Ovary (tissue), 3 donors: ENCODE data around the gene ABCA10.

Experiments
- CTCF ChIP-seq, 3 donors: fragments of 450-650 bp in 2 of 3; fragments of 200-600 bp in 1 of 3; IDR thresholded peaks; one replicate each; pipeline versions ENCODE4 v1.5.1 to v1.8.0; 2016 to 2022; ENCODE audit warnings: antibody characterized with exemption in 3 of 3, mild to moderate bottlenecking in 1 of 3
- POLR2A ChIP-seq: fragments of 450-650 bp; IDR thresholded peaks from one replicate; pipeline ENCODE4 v1.6.1; 2017; ENCODE audit warnings: antibody characterized with exemption, mild to moderate bottlenecking, moderate library complexity
- donor health status: DM: no; HTN: no; CAD: no.

- TF ChIP-seq POLR2A: no peak
- no peak for TF ChIP-seq CTCF (IDR thresholded peaks at IDR 0.05)
Observed at GRCh38 chr17:69218986-69219385, 9.6 kb downstream of the ABCA10 start.
